B cell (primary cell): Measurements from ENCODE around the gene COL4A3. TPM values are rescaled to one million over a fixed set of nuclear protein-coding genes. Genes with fewer than 3 reads are reported as not detected.

Source experiments
- ATAC-seq: fragments of 200-7000 bp; cut with Tn5 transposase; one replicate; pipeline ENCODE4 v1.10.0; 2021; ENCODE audit warnings: low read depth, mild to moderate bottlenecking, moderate number of reproducible peaks, moderate library complexity
- CTCF ChIA-PET: fragments of 350-600 bp; sonication (Branson Sonifier 250); formaldehyde crosslinking; loops from one replicate; lab custom pipeline; 2021; ENCODE audit warnings: antibody characterized with exemption, inconsistent platforms; lab: Charles Lee
- POLR2A ChIA-PET: fragments of 350-600 bp; sonication (Branson Sonifier 250); formaldehyde crosslinking; loops from one replicate; lab custom pipeline; 2021; ENCODE audit warnings: antibody characterized with exemption; lab: Charles Lee
- DNase-seq: peaks from one replicate; pipeline ENCODE4 v3.0.0; 2013
- H2AFZ ChIP-seq: 2 replicates; pipeline ENCODE4 v1.6.1; 2012; ENCODE audit warnings: mild to moderate bottlenecking, low read depth, low read length; ENCODE audit not compliant: insufficient read depth, poor library complexity, severe bottlenecking
- H3K27ac ChIP-seq, 2 donors: 1 replicate in 1 of 2; 2 replicates in 1 of 2; pipeline ENCODE4 v1.5.1; 2012 to 2013; ENCODE audit warnings: low read length in 2 of 2, mild to moderate bottlenecking in 2 of 2, moderate library complexity in 1 of 2
- H3K27me3 ChIP-seq, 4 experiments: fragments of 200-600 bp in 1 of 4; sonication (generic) in 1 of 4; replicated peaks in 1 of 4; 1 replicate in 2 of 4; 2 replicates in 2 of 4; pipeline versions ENCODE4 v1.6.1 to v1.7.0; 2013 to 2016; ENCODE audit warnings: low read length in 3 of 4, mild to moderate bottlenecking in 2 of 4, mixed read lengths in 1 of 4, moderate library complexity in 1 of 4; ENCODE audit not compliant: insufficient read depth in 4 of 4, control insufficient read depth in 3 of 4; ENCODE audit errors: control extremely low read depth in 1 of 4
- H3K36me3 ChIP-seq, 2 experiments: replicated peaks in 1 of 2; 1 replicate in 1 of 2; 2 replicates in 1 of 2; pipeline versions ENCODE4 v1.6.1 to v1.7.1; 2013; ENCODE audit warnings: low read length in 1 of 2; ENCODE audit not compliant: insufficient read depth in 2 of 2, control insufficient read depth in 1 of 2; ENCODE audit errors: control extremely low read depth in 1 of 2, extremely low read depth in 1 of 2
- H3K4me1 ChIP-seq, 2 donors: fragments of 200-600 bp in 1 of 2; sonication (generic) in 1 of 2; 1 replicate in 1 of 2; 2 replicates in 1 of 2; pipeline versions ENCODE4 v1.5.1 to v1.6.1; 2013 to 2017; ENCODE audit warnings: low read length in 2 of 2; ENCODE audit not compliant: control insufficient read depth in 2 of 2, insufficient read depth in 2 of 2
- H3K4me2 ChIP-seq: replicated peaks from 2 replicates; pipeline ENCODE3; 2012; ENCODE audit warnings: mild to moderate bottlenecking, low read depth, low read length; ENCODE audit not compliant: poor library complexity, severe bottlenecking
- H3K4me3 ChIP-seq, 5 experiments: fragments of 200-600 bp in 1 of 5; sonication (generic) in 1 of 5; 1 replicate in 3 of 5; 2 replicates in 2 of 5; pipeline versions ENCODE4 v1.5.1 to v1.7.0; 2011 to 2016; ENCODE audit warnings: low read length in 4 of 5, mild to moderate bottlenecking in 4 of 5, low read depth in 2 of 5, control low read depth in 1 of 5, moderate library complexity in 1 of 5; ENCODE audit not compliant: insufficient read depth in 1 of 5; ENCODE audit errors: control extremely low read depth in 1 of 5, extremely low read depth in 1 of 5
- H3K79me2 ChIP-seq: fragments of 200-600 bp; sonication (generic); one replicate; pipeline ENCODE4 v1.6.0; 2016; ENCODE audit warnings: low read length; ENCODE audit not compliant: control insufficient read depth, insufficient read depth
- H3K9ac ChIP-seq: fragments of 200-600 bp; sonication (generic); 2 replicates; pipeline ENCODE4 v1.6.1; 2017; ENCODE audit warnings: mild to moderate bottlenecking, low read length, moderate library complexity
- H3K9me3 ChIP-seq, 3 donors: one replicate each; pipeline versions ENCODE4 v1.6.1 to v1.7.1; 2013; ENCODE audit warnings: low read length in 2 of 3; ENCODE audit not compliant: control insufficient read depth in 2 of 3, insufficient read depth in 1 of 3; ENCODE audit errors: control extremely low read depth in 1 of 3
- H4K20me1 ChIP-seq: 2 replicates; pipeline ENCODE4 v1.6.0; 2012; ENCODE audit warnings: mild to moderate bottlenecking, low read length; ENCODE audit not compliant: insufficient read depth, control insufficient read depth, poor library complexity, severe bottlenecking
- H3K27ac Mint-ChIP-seq: one replicate; pipeline ENCODE4 v1.8.0; 2021; ENCODE audit warnings: mixed read lengths
- H3K27me3 Mint-ChIP-seq: one replicate; pipeline ENCODE4 v1.8.0; 2021; ENCODE audit warnings: mixed read lengths
- H3K4me1 Mint-ChIP-seq: one replicate; pipeline ENCODE4 v1.8.0; 2021; ENCODE audit warnings: mixed read lengths
- H3K4me3 Mint-ChIP-seq: one replicate; pipeline ENCODE4 v1.8.0; 2021; ENCODE audit warnings: mixed read lengths
- H3K9me3 Mint-ChIP-seq: one replicate; pipeline ENCODE4 v1.8.0; 2022; ENCODE audit warnings: mixed read lengths; ENCODE audit not compliant: insufficient read depth
- CTCF ChIP-seq: fragments of 200-600 bp; IDR thresholded peaks from one replicate; pipeline ENCODE4 v1.8.0; 2022; ENCODE audit warnings: antibody characterized with exemption, mild to moderate bottlenecking
- EZH2 ChIP-seq: IDR thresholded peaks from 2 replicates; pipeline ENCODE4 v1.6.1; 2012; ENCODE audit warnings: borderline replicate concordance, low read depth, mild to moderate bottlenecking, moderate library complexity, low read length; ENCODE audit not compliant: insufficient read depth, poor library complexity, severe bottlenecking
- WGBS: methylation state at CpG from one replicate; pipeline ENCODE4 v1.1.5; 2013; ENCODE audit warnings: missing lambda C conversion rate; ENCODE audit not compliant: insufficient coverage; 5-methylcytosine and 5-hydroxymethylcytosine counted together
- intact Hi-C: fragments of 100-400 bp; cut with micrococcal nuclease; formaldehyde crosslinking; loops from one replicate; pipeline ENCODE4 v1.10.0; 2022
- polyA plus RNA-seq: library from polyadenylated mRNA; depleted of rRNA; stranded (reverse); fragments of >200 nt; gene quantifications from 2 replicates; pipeline ENCODE4 v1.2.3, GENCODE V29; 2012
- total RNA-seq, 2 donors: library from RNA; stranded (reverse); fragments of 120-200 nt in 1 of 2; gene quantifications; 1 replicate in 1 of 2; 2 replicates in 1 of 2; pipeline versions ENCODE4 v1.2.3 to v1.2.4, GENCODE V29; 2013 to 2022

COL4A3 gene
- total and polyA plus RNA-seq, 2 donors (not counting 1 experiment from before 2014, with no cell fraction given) = 33.4 to 45.9 TPM

DNA sequence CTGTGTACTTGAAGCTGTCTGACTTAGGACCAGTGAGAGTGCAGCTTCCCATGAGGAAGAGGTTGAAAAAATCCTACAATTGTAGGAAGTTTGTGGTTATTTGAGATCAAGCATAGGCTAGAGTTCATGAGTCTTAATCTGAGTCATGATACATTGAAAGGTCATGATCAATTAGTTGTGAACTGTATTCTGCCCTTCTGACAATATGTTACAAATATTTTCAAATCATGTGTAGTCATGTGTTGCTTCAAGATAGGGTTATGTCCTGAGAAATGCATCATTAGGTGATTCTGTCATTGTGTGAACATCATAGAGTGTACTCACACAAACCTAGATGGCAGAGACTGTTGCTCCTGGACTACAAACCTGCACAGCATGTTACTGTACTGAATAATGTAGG is 92.2 kb downstream of the COL4A3 start:
- ATAC-seq = no peak
- Mint-ChIP-seq H3K4me1 (peaks cover 3% of the 10 kb centered on the region), H3K4me3 (no peak overlapping the region), H3K27ac (no peak overlapping the region), H3K27me3 (no peaks in the 10 kb centered on the region), H3K9me3 (no peaks in the 10 kb centered on the region)
- Histone ChIP-seq H3K4me2 (no peak overlapping the region), H4K20me1 (no peaks in the 10 kb centered on the region), H3K79me2 (no peaks in the 10 kb centered on the region), H2AFZ (no peak overlapping the region), H3K4me3 (no peak overlapping the region), H3K27me3 (no peaks in the 10 kb centered on the region), H3K36me3 (peaks cover 0 to 4% of the 10 kb centered on the region in 2 experiments), H3K27ac (no peak overlapping the region), H3K9me3 (peaks cover 0 to 5% (median 0%) of the 10 kb centered on the region in 3 donors), H3K4me1 (no peaks in the 10 kb centered on the region), H3K9ac (no peak overlapping the region)
- DNase-seq = no peak
- intact Hi-C loops = no loop called here
- CTCF ChIA-PET = no interaction called here
- TF ChIP-seq EZH2 (no peak), CTCF (no peak)
- POLR2A ChIA-PET = no interaction called here

DNA sequence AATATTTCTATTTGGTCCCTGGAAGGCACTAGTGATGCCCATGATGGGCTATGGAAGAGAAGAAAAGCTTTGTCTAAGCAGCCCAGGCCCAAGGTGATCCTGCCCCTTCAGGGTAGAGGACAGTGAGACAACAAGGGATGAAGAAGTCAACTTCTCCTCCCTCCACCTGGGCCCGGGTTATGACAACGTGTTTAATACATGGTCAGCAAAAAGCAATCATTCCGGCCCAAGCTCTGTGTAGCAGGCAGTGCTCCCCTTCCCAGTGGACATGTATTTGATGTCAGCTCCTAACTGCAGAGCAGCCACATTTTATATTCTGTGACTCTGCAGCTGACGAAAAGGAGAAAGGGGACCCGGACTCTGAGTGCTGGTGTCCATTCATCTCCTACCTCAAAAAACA is 93.4 kb downstream of the COL4A3 start:
- H3K4me1 Mint-ChIP-seq = peaks cover 3% of the 10 kb centered on the region
- H3K9me3 Mint-ChIP-seq = no peaks in the 10 kb centered on the region
- no peaks in the 10 kb centered on the region for H4K20me1 ChIP-seq
- no peak overlapping the region for H3K9ac ChIP-seq
- TF ChIP-seq EZH2 = no peak
- TF ChIP-seq CTCF = no peak
- DNase-seq (no peak), ATAC-seq (no peak)
- H3K27me3 ChIP-seq = no peaks in the 10 kb centered on the region
- no peaks in the 10 kb centered on the region for H3K4me1 ChIP-seq
- intact Hi-C loops = no loop called here
- no peak overlapping the region for H3K4me2 ChIP-seq
- H3K27ac ChIP-seq = no peak overlapping the region
- POLR2A ChIA-PET = no interaction called here
- no peak overlapping the region for H3K27ac Mint-ChIP-seq
- peaks cover 0 to 5% (median 0%) of the 10 kb centered on the region in 3 donors for H3K9me3 ChIP-seq
- 97% methylated on average over 4 of the region's 5 CpGs for WGBS
- H3K27me3 Mint-ChIP-seq = no peaks in the 10 kb centered on the region
- H2AFZ ChIP-seq = no peak overlapping the region
- CTCF ChIA-PET = no interaction called here
- H3K4me3 ChIP-seq = no peak overlapping the region
- no peak overlapping the region for H3K4me3 Mint-ChIP-seq
- no peaks in the 10 kb centered on the region for H3K79me2 ChIP-seq
- peaks cover 0 to 4% of the 10 kb centered on the region in 2 experiments for H3K36me3 ChIP-seq
